BE2C (cell line): ENCODE results near the gene NCK1.

Experiments
- DNase-seq: peaks from one replicate; pipeline ENCODE4 v3.0.0-alpha.2; 2020
- H3K27me3 ChIP-seq: fragments of 250-450 bp; sonication (Bioruptor Pico); 2 replicates; pipeline ENCODE4 v1.5.1; 2020; ENCODE audit warnings: mild to moderate bottlenecking
- H3K36me3 ChIP-seq: fragments of 250-450 bp; sonication (Bioruptor Pico); 2 replicates; pipeline ENCODE4 v1.5.1; 2020; ENCODE audit warnings: mild to moderate bottlenecking
- H3K4me1 ChIP-seq: fragments of 250-450 bp; sonication (Bioruptor Pico); 2 replicates; pipeline ENCODE4 v1.5.1; 2020
- H3K4me3 ChIP-seq: 2 replicates; pipeline ENCODE4 v1.5.1; 2011; ENCODE audit warnings: low read depth, low read length
- H3K9me3 ChIP-seq: fragments of 250-450 bp; sonication (Bioruptor Pico); 2 replicates; pipeline ENCODE4 v1.5.1; 2020
- TF ChIP-seq, protein P1 (sequence below): IDR thresholded peaks from 2 replicates; pipeline ENCODE4 v1.5.1; 2012; ENCODE audit warnings: mild to moderate bottlenecking, low read depth, low read length

NCK1 gene

DNA sequence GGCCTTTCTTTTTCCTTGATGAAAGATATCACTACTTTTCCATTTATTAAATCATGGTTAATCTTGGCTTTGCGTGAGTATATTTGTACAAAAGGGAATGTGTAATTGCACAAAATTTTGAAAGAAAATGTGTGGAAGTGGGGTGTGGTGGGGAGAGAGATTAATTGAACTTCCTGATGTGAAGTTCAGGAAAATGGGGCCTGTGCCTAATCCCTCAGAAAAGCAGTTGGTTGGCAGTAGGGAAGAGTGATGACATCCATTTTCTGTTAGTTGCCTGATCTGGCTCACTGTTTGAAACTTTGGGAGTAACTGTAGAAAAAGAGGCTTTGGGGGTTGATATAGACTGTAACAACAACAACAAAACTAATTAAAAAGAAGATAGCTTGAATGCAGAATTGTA, 85.0 kb downstream of the NCK1 start:
- Histone ChIP-seq H3K4me1 (no peaks in the 10 kb centered on the region), H3K4me3 (no peak overlapping the region)
- TF ChIP-seq, protein P1, sequence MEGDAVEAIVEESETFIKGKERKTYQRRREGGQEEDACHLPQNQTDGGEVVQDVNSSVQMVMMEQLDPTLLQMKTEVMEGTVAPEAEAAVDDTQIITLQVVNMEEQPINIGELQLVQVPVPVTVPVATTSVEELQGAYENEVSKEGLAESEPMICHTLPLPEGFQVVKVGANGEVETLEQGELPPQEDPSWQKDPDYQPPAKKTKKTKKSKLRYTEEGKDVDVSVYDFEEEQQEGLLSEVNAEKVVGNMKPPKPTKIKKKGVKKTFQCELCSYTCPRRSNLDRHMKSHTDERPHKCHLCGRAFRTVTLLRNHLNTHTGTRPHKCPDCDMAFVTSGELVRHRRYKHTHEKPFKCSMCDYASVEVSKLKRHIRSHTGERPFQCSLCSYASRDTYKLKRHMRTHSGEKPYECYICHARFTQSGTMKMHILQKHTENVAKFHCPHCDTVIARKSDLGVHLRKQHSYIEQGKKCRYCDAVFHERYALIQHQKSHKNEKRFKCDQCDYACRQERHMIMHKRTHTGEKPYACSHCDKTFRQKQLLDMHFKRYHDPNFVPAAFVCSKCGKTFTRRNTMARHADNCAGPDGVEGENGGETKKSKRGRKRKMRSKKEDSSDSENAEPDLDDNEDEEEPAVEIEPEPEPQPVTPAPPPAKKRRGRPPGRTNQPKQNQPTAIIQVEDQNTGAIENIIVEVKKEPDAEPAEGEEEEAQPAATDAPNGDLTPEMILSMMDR, result no peak

DNA sequence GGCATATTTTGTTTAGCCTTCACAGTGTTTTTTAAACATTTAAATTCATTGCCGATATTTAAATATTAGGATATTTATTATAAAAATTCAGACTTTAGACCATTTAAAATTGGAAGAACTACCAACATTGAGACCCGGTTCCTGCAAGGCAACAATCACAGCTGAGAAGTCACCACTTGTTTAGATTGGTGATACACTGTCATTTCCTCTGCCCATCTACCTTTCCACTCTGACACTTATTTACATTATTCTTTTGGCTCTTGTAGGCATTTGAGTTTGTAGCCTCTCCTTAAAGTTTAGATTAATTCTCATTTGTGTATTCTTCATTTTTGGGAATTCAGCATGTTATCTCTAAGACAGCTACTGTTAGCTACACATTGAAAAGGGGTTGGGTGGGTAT, 85.5 kb downstream of the NCK1 start:
- no peak for DNase-seq
- H3K4me1 ChIP-seq, result no peaks in the 10 kb centered on the region
- H3K36me3 ChIP-seq, result peaks cover 8% of the 10 kb centered on the region; the same call in 1 of the 2 replicates
- TF ChIP-seq, protein P1, result no peak
- no peaks in the 10 kb centered on the region for H3K27me3 ChIP-seq
- no peaks in the 10 kb centered on the region for H3K9me3 ChIP-seq
- H3K4me3 ChIP-seq, result no peak overlapping the region

More for the DNA sequence above, 85.0 kb downstream of the NCK1 start:
- Histone ChIP-seq H3K36me3 (peaks cover 8% of the 10 kb centered on the region; the same call in 1 of the 2 replicates), H3K27me3 (no peaks in the 10 kb centered on the region), H3K9me3 (no peaks in the 10 kb centered on the region)
- no peak for DNase-seq

DNA sequence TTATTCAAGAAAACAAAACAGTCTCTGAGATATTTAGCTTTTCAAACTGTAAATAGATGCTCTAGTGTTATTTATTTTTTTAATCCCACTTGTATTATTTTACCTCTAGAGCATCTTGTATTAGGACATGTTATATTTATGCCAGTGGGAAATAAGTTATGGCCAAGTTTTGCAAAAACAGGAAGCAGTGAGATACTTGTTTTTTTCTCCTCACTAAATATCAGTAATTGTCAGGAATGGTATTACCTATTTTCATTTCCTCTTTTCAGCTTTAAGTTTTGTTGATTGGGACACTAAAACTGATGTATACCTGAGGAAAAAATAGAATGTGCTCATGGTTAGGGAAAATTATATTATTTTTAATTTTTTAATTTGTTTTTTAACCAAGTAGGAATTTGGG, 87.1 kb downstream of the NCK1 start:
- H3K27me3 ChIP-seq, result no peaks in the 10 kb centered on the region
- TF ChIP-seq, protein P1, result no peak

DNA sequence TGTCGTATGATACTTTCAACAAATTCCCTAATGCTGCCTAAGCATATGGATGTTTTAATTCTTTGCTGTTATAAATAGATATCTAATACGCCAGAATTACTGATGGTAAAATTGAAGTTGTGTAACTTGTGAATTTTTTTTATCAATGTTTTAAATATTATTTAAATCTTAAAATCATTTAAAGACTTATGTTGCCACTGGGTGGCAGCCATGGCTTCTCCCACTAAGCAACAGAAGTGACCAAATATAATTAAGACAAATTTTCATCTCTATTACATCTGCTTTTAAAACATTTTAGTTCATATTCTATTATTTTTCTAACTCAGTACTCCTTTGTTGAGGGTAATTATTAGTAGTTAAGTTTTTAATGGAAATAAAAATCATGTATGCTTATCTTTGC, 87.7 kb downstream of the NCK1 start:
- Histone ChIP-seq H3K4me3 (no peak overlapping the region), H3K4me1 (no peaks in the 10 kb centered on the region), H3K27me3 (no peaks in the 10 kb centered on the region), H3K9me3 (no peaks in the 10 kb centered on the region), H3K36me3 (peaks cover 8% of the 10 kb centered on the region; the same call in 1 of the 2 replicates)
- TF ChIP-seq, protein P1, result peak; percentile 12; the same call in 1 of the 2 replicates
- DNase-seq, result no peak

More for the DNA sequence above, 87.1 kb downstream of the NCK1 start:
- DNase-seq, result no peak
- H3K9me3 ChIP-seq, result no peaks in the 10 kb centered on the region
- peaks cover 8% of the 10 kb centered on the region; the same call in 1 of the 2 replicates for H3K36me3 ChIP-seq
- no peaks in the 10 kb centered on the region for H3K4me1 ChIP-seq
- no peak overlapping the region for H3K4me3 ChIP-seq

DNA sequence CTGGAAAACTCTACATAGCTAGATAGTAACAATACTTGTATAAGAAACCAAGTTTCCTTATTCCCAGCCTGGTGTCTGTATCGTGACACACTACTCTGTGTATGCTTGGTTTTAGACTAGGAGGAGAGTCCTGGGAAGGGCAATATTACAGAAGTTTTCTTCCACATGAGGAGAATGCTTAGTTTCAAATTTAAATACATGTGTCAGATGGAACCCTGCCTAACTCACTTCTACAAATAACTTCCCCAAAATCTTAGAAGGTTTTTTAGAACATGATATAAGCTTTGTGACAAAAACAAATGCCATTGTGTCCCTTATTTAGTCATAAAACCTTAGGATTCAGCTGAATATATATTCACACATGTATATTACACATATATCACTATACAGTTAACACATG, 88.6 kb downstream of the NCK1 start:
- Histone ChIP-seq H3K36me3 (peaks cover 6% of the 10 kb centered on the region; the same call in 1 of the 2 replicates), H3K4me3 (no peak overlapping the region), H3K9me3 (no peaks in the 10 kb centered on the region), H3K4me1 (no peaks in the 10 kb centered on the region), H3K27me3 (no peaks in the 10 kb centered on the region)
- TF ChIP-seq, protein P1, result no peak
- DNase-seq, result no peak

DNA sequence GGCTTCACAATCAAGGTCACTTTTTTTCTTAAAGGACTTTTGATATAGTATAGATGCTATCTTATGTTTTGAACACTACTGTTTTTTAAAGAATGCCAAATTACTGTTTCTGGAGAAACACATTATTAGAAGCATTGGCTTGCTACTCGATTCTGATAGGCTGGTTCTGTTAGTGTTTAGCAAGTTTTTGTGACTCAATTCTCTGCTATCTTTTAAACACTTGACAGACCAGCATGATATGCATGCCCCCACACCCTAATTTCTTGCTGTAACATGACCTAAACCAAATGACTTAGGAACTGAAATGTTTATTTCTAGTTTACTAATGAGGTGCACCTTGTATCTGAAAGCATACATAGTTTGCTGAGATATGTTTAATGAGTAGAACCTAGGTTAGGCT, 90.3 kb downstream of the NCK1 start:
- Histone ChIP-seq H3K9me3 (no peaks in the 10 kb centered on the region), H3K4me3 (no peak overlapping the region), H3K36me3 (no peaks in the 10 kb centered on the region), H3K4me1 (no peaks in the 10 kb centered on the region), H3K27me3 (no peaks in the 10 kb centered on the region)
- TF ChIP-seq, protein P1, result no peak
- DNase-seq, result no peak
